ENCODE results near the gene TGFA.

TGFA gene

GRCh38 chr2:70523996-70524965 lies 29.3 kb downstream of the TGFA start:
- peak in 1 of 14 donors; percentile 19 for DNase-seq

GRCh38 chr2:70523672-70523995 lies 30.0 kb downstream of the TGFA start:
- DNase-seq: no peak

DNA sequence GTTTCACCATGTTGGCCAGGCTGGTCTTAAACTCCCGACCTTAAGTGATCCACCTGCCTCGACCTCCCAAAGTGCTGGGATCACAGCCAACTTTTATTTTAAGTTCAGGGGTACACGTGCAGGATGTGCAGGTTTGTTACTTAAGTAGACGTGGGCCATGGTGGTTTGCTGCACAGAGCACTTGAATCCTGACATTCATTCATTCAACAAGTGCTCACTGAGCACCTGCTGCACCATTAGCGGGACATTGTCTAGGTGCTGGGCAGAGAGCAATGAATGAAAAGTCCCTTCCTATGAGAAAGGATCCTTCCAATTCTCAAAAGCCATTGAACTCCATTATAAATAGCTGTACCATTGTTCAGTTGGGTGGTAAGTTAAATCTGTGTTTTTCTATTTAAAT lies 31.0 kb downstream of the TGFA start:
- no peak for DNase-seq

- DNase-seq: no peak
Measured at GRCh38 chr2:70520825-70521224, 32.8 kb downstream of the TGFA start.

DNA sequence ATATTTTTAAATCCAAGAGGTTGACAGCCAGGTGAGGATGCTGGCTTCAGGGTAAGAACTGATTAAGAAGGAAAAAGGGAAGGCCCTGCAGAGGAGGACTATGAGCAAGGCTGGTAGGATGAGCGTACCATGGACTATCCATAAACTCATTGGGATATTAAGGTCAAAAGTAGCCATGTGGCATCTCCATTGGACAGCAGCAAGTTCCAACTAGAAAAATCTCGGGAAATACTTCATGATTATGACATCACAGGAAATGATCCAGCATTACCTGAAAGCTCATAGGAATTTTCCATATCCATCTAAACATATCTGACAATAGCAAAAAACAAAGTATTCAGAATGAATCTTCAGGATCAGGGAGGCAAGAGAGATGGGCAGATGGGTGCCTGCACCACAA lies 34.2 kb downstream of the TGFA start:
- DNase-seq: no peak

- DNase-seq: no peak
Measured at GRCh38 chr2:70518557-70518956, 35.1 kb downstream of the TGFA start.

- DNase-seq: no peak
Measured at GRCh38 chr2:70517804-70518203, 35.8 kb downstream of the TGFA start.

- peak in 1 of 14 donors; percentile 49 for DNase-seq
Measured at GRCh38 chr2:70516596-70516995, 37.0 kb downstream of the TGFA start.

DNA sequence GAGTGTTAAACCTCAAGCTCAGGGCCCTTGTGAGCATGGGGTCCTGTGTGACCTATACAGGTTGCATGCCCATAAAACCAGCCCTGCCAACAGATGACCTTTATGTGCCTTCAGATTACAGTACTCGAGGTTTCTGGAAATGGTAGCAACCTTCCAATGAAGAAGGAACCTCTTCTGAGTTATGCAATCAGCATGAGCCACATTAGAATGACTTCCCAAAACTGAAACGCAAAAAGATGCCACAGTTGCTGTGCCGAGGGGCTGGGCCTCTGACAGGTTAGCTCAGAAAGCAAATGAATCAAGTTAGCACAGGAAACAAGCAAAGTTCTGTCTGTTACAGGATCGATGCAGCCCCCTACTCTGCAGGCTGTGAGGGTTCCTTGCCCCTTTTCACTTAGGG lies 37.7 kb downstream of the TGFA start:
- peak in 1 of 14 donors; percentile 15 for DNase-seq

DNA sequence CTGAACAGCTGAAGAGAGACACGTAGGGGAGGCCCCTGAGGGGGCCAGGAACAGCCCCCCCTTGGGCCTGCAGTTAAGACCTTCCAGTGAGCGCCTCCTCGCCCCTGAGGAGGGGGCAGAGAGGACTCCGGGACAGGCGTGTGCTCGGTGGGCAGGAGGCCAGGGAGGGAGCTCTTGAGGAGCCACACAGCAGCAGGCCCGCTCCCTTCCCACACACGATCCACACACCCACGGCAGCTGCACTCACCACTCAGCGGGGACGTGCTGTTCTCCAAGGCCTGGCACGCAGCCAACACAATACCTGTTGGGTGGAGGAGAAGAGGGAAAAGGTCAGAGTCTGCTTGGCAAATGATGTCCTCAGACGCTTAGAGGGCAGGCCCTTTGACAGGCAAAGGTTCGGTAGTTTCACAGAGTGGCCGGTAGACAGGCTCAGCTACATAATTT lies 39.0 kb downstream of the TGFA start:
- no peak for DNase-seq

GRCh38 chr2:70513738-70514137 lies 39.9 kb downstream of the TGFA start:
- no peak for DNase-seq

DNA sequence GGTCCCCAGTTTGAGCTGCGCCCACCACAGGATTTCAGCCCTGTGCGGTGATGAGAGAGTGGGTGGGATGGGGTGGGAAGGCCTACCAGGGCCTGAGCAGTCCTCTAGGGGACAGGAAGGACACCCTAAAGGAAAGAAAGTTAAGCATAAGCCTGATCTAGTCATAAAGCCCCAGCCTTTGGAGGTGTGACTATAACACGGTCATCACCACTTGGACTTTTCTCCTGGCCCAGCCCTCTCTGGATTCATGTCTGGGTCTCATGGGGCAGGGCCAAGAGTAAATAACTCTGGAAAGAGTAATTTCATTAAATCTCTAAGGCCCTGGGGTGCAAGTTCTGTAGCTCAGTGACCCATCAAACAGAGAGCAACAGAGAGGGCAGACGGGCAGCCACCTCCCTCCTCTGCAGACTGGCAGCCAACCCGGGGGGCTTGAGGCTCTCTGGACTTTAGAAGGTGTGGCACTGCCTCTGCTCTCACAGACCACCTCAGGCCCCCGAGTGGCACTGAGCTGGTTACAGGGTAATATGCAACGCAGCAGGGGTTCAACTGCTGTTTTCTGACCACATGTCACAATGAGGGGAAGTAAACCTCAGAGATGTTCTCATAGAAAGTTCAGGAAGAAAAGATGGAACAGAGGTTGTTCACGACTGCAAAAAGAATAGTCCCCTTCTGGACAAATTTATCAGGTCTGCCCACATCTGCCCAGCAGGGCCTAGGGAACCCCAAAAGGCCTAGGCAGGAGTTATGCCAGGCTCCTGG lies 41.5 kb downstream of the TGFA start:
- no peak for DNase-seq

DNA sequence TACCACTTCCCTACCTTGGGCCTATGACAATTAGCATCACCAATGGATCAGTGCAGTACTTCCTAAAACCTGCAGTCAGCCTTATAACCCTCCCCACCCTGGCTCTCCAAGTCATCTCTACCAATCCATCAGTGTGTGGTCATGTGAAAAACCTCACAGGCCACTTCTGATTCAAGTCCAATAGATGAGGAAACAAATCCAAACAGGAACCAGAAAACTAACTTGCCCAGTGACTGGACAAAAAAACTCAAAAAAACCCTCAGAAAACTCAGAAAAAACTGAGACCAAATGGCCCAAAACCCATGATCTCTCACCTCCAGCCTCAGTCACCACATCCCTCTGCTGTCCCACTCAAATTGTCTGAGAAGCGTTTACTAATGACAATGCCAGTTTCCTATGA lies 43.3 kb downstream of the TGFA start:
- no peak for DNase-seq

DNA sequence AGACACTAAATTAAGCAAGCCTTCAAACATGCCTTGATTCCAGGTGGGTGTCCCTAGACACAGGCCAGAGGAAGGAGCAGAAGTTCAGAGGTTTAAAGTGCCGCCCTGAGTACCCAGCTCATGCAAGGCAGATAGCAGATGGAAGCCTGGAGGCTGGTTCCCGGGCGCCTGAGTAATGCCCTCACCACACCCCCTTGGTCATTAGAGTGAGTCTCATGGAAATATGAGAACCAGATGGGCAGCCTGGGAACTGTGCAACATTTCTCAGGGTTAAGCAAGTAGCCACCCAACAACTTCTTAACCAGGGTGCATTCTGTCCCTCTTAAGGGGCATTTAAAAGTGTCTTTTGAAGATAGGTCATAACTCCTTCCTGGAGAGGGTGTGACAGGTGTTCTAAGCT lies 44.1 kb downstream of the TGFA start:
- DNase-seq: no peak

DNA sequence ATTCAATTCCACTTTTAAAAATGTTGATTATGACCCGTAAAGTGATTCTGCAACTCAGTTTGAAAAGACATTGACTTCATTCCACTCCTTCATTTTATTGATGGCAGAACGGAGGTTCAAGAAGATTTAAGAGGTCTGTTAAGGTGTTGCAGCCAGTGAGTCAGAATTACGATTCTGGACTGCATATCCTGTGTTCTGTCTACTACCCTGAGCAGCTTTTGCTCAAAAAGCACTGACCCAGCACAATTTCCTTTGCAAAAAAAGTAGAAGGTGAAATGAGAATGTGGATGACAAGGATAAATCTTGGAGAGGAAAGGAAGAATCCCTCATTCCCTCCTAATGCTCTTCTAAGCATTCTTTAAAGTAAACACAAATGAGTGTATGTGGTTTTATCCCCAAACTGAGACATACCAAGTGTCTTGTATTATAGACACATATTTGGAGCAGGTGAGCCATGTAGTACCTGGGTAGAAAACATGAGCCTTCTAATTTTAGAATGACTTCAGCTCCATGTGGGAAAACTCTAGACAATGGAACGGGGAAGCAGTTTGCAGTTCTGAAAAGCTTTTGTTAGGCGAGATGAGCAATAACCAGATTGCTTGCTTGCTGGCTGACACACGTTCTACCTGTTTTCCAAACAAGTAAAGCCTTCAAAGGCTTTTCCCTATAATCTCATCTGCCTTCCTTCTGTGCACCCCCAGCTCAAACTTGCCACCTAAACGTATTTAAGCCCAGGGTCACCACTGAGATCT lies 44.7 kb downstream of the TGFA start:
- no peak for DNase-seq

GRCh38 chr2:70505613-70506391 lies 47.8 kb downstream of the TGFA start:
- DNase-seq: no peak

GRCh38 chr2:70504750-70505149 lies 48.9 kb downstream of the TGFA start:
- DNase-seq: no peak

DNA sequence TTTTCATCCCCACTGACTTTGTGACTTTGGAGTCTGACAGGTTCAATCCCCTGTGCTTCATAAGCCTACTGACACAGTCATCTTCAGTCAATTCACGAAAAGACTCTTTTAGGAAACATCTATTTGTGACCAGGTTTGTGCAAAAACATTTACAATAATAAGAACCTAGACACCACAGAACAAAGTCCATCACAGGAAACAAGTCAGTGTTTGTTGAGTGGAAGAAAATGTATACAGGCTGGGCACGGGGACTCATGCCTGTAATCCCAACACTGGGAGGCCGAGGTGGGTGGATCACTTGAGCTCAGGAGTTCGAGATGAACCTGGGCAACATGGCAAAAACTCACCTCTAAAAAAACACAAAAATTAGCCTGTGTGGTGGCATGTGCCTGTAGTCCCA lies 49.7 kb downstream of the TGFA start:
- DNase-seq: no peak

- DNase-seq: no peak
Measured at GRCh38 chr2:70501728-70502127, 51.9 kb downstream of the TGFA start.

GRCh38 chr2:70501215-70501614 lies 52.4 kb downstream of the TGFA start:
- no peak for DNase-seq

GRCh38 chr2:70499253-70499652 lies 54.4 kb downstream of the TGFA start:
- DNase-seq: no peak

DNA sequence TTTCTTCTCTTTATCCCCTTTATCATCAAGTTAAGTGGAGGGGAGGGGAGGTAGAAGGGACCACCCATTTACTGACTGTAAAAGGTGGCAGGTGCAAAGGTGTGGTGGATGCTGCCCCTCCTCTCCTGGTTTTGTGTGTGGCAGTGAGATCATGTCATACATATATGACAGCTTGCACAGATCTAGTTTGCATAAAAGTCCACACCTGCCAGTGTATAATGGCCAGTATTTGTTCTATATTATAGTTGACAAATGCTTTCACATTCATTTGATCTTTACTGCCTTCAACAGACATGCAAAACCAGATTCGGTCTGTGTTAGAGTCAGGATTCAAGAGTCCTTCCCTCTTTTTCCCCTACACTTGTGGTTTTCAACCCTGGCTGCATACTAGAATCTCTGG lies 55.1 kb downstream of the TGFA start:
- no peak for DNase-seq

Measured in C1 segment of cervical spinal cord (tissue), 14 donors.